H9 (cell line): ENCODE results near the gene GAREM1. TPM values are rescaled to one million over a fixed set of nuclear protein-coding genes. Genes with fewer than 3 reads are reported as not detected.

ENCODE experiments used
- DNase-seq: peaks from one replicate; pipeline ENCODE4 v3.0.0-alpha.2; 2017
- H2AFZ ChIP-seq: one replicate; pipeline ENCODE4 v1.6.1; 2013; ENCODE audit warnings: mild to moderate bottlenecking, low read length, control low read depth, moderate library complexity
- H2AK5ac ChIP-seq: 2 replicates; pipeline ENCODE4 v1.6.1; 2013; ENCODE audit warnings: low read length, control low read depth, mixed read lengths; ENCODE audit not compliant: insufficient read length
- H2BK120ac ChIP-seq: one replicate; pipeline ENCODE4 v1.6.1; 2013; ENCODE audit warnings: low read depth, mild to moderate bottlenecking, low read length, control low read depth, inconsistent platforms; ENCODE audit not compliant: poor library complexity, severe bottlenecking
- H2BK12ac ChIP-seq: 2 replicates; pipeline ENCODE4 v1.6.1; 2013; ENCODE audit warnings: low read length, control low read depth, mixed read lengths, low read depth; ENCODE audit not compliant: insufficient read length
- H2BK15ac ChIP-seq: 2 replicates; pipeline ENCODE4 v1.6.1; 2013; ENCODE audit warnings: low read depth, low read length, control low read depth
- H2BK20ac ChIP-seq: one replicate; pipeline ENCODE4 v1.6.1; 2013; ENCODE audit warnings: low read depth, mild to moderate bottlenecking, low read length, control low read depth, inconsistent platforms; ENCODE audit not compliant: poor library complexity, severe bottlenecking
- H2BK5ac ChIP-seq: 2 replicates; pipeline ENCODE4 v1.6.1; 2013; ENCODE audit warnings: low read length, control low read depth, mixed read lengths; ENCODE audit not compliant: insufficient read length
- H3K14ac ChIP-seq: 2 replicates; pipeline ENCODE4 v1.6.1; 2013; ENCODE audit warnings: low read length, control low read depth; ENCODE audit not compliant: insufficient read depth
- H3K18ac ChIP-seq: 2 replicates; pipeline ENCODE4 v1.6.1; 2013; ENCODE audit warnings: low read depth, mild to moderate bottlenecking, mixed read lengths, low read length, control low read depth; ENCODE audit not compliant: insufficient read length
- H3K23ac ChIP-seq: 2 replicates; pipeline ENCODE4 v1.6.1; 2013; ENCODE audit warnings: low read length, control low read depth, mixed read lengths, low read depth; ENCODE audit not compliant: insufficient read length
- H3K23me2 ChIP-seq: 2 replicates; pipeline ENCODE4 v1.6.1; 2013; ENCODE audit warnings: low read depth, mild to moderate bottlenecking, mixed read lengths, low read length, control low read depth; ENCODE audit not compliant: insufficient read length, poor library complexity, severe bottlenecking
- H3K27ac ChIP-seq: 2 replicates; pipeline ENCODE4 v1.5.1; 2013; ENCODE audit warnings: low read length, control low read depth, mixed read lengths, low read depth; ENCODE audit not compliant: insufficient read length
- H3K27me3 ChIP-seq: 2 replicates; pipeline ENCODE4 v1.6.1; 2013; ENCODE audit warnings: low read length, control low read depth, inconsistent platforms; ENCODE audit not compliant: insufficient read depth
- H3K4ac ChIP-seq: 2 replicates; pipeline ENCODE4 v1.6.1; 2013; ENCODE audit warnings: low read depth, mild to moderate bottlenecking, control low read depth, inconsistent platforms, low read length, moderate library complexity
- H3K4me1 ChIP-seq: 2 replicates; pipeline ENCODE4 v1.6.1; 2013; ENCODE audit warnings: low read length, control low read depth, inconsistent platforms; ENCODE audit not compliant: insufficient read depth
- H3K4me2 ChIP-seq: 2 replicates; pipeline ENCODE4 v1.6.1; 2013; ENCODE audit warnings: low read length, control low read depth, mixed read lengths; ENCODE audit not compliant: insufficient read length, insufficient read depth
- H3K56ac ChIP-seq: 2 replicates; pipeline ENCODE4 v1.6.1; 2013; ENCODE audit warnings: low read depth, mild to moderate bottlenecking, mixed read lengths, low read length, control low read depth; ENCODE audit not compliant: insufficient read length
- H3K79me1 ChIP-seq: 2 replicates; pipeline ENCODE4 v1.6.1; 2013; ENCODE audit warnings: low read depth, mild to moderate bottlenecking, moderate library complexity, low read length, control low read depth, inconsistent platforms; ENCODE audit not compliant: insufficient read depth, poor library complexity, severe bottlenecking
- H3K79me2 ChIP-seq: 2 replicates; pipeline ENCODE4 v1.6.1; 2013; ENCODE audit warnings: low read length, control low read depth, inconsistent platforms; ENCODE audit not compliant: insufficient read depth
- H3K9ac ChIP-seq: 2 replicates; pipeline ENCODE4 v1.6.1; 2013; ENCODE audit warnings: low read length, control low read depth, mixed read lengths; ENCODE audit not compliant: insufficient read length; ENCODE audit errors: extremely low read depth
- H3K9me3 ChIP-seq: one replicate; pipeline ENCODE4 v1.6.1; 2013; ENCODE audit warnings: low read depth, low read length, inconsistent platforms; ENCODE audit not compliant: control insufficient read depth
- H3T11ph ChIP-seq: one replicate; pipeline ENCODE4 v1.6.1; 2013; ENCODE audit warnings: mild to moderate bottlenecking, low read length, control low read depth, inconsistent platforms
- H4K20me1 ChIP-seq: one replicate; pipeline ENCODE4 v1.6.1; 2013; ENCODE audit not compliant: control insufficient read depth, insufficient read length, insufficient read depth
- H4K5ac ChIP-seq: 2 replicates; pipeline ENCODE4 v1.6.1; 2013; ENCODE audit warnings: low read depth, mild to moderate bottlenecking, mixed read lengths, low read length, control low read depth; ENCODE audit not compliant: insufficient read length
- H4K8ac ChIP-seq: replicated peaks from 2 replicates; pipeline ENCODE4 v1.6.1; 2013; ENCODE audit warnings: low read length, control low read depth, mixed read lengths, low read depth; ENCODE audit not compliant: insufficient read length
- H4K91ac ChIP-seq: 2 replicates; pipeline ENCODE4 v1.6.1; 2013; ENCODE audit warnings: low read depth, mild to moderate bottlenecking, moderate library complexity, mixed read lengths, low read length, control low read depth; ENCODE audit not compliant: insufficient read length
- H3K27ac Mint-ChIP-seq, 3 experiments: 2 replicates in 2 of 3; 3 replicates in 1 of 3; pipeline ENCODE4 v1.8.0; 2020 to 2021; ENCODE audit warnings: mixed read lengths in 3 of 3, mild to moderate bottlenecking in 1 of 3, moderate library complexity in 1 of 3
- H3K27me3 Mint-ChIP-seq: 2 replicates; pipeline ENCODE4 v1.8.0; 2021; ENCODE audit warnings: low read depth, mild to moderate bottlenecking, moderate library complexity, mixed read lengths
- H3K36me3 Mint-ChIP-seq, 3 experiments: 2 replicates in 2 of 3; 3 replicates in 1 of 3; pipeline ENCODE4 v1.8.0; 2020 to 2021; ENCODE audit warnings: low read depth in 3 of 3, mixed read lengths in 3 of 3; ENCODE audit not compliant: insufficient read depth in 1 of 3
- H3K4me1 Mint-ChIP-seq, 2 experiments: 2 replicates each; pipeline ENCODE4 v1.8.0; 2020; ENCODE audit warnings: mixed read lengths in 2 of 2
- H3K4me3 Mint-ChIP-seq, 2 experiments: 2 replicates in 1 of 2; 3 replicates in 1 of 2; pipeline ENCODE4 v1.8.0; 2020 to 2021; ENCODE audit warnings: mild to moderate bottlenecking in 2 of 2, mixed read lengths in 2 of 2, moderate library complexity in 1 of 2
- H3K9me3 Mint-ChIP-seq, 2 experiments: 2 replicates in 1 of 2; 3 replicates in 1 of 2; pipeline ENCODE4 v1.8.0; 2020; ENCODE audit warnings: mild to moderate bottlenecking in 2 of 2, mixed read lengths in 2 of 2, moderate library complexity in 1 of 2
- CTCF ChIP-seq: fragments of 200-600 bp; sonication (generic); conservative IDR thresholded peaks from 3 replicates; pipeline ENCODE4 v1.8.0; 2021; ENCODE audit warnings: antibody characterized with exemption, mild to moderate bottlenecking
- WGBS: extraction: QIAGEN DNeasy Blood & Tissue Kit; methylation state at CpG from one replicate; pipeline ENCODE4 v1.1.7; 2013; ENCODE audit warnings: missing lambda C conversion rate, low lambda C conversion rate, mixed read lengths; ENCODE audit not compliant: insufficient read length; ENCODE audit errors: extremely low coverage; 5-methylcytosine and 5-hydroxymethylcytosine counted together
- total RNA-seq: library from RNA; stranded (reverse); gene quantifications from 2 replicates; pipeline ENCODE4 v1.2.1, GENCODE V29; 2021

Gene GAREM1
- total RNA-seq, 1 experiment from 2014 or later = 4.4 TPM

- H4K20me1 ChIP-seq = no peaks in the 10 kb centered on the region
- H3K4ac ChIP-seq = no peak overlapping the region
- H3K4me1 Mint-ChIP-seq = no peaks in the 10 kb centered on the region
- no peak overlapping the region for H2AFZ ChIP-seq
- no peaks in the 10 kb centered on the region for H3K79me2 ChIP-seq
- H3T11ph ChIP-seq = no peak overlapping the region
- H3K56ac ChIP-seq = no peak overlapping the region
- H4K8ac ChIP-seq = no peak overlapping the region
- DNase-seq = no peak
- H2BK5ac ChIP-seq = no peak overlapping the region
- no peak overlapping the region for H4K5ac ChIP-seq
- H3K9ac ChIP-seq = no peak overlapping the region
- no peak overlapping the region for H2BK12ac ChIP-seq
- no peak overlapping the region for H2AK5ac ChIP-seq
- H2BK120ac ChIP-seq = no peak overlapping the region
- no peaks in the 10 kb centered on the region for H3K79me1 ChIP-seq
- H3K27me3 Mint-ChIP-seq = 0 out of 2 replicates have a peak, but pooled peaks cover 3% of the 10 kb centered on the region
- H3K27ac ChIP-seq = no peak overlapping the region
- no peak overlapping the region for H4K91ac ChIP-seq
- no peaks in the 10 kb centered on the region for H3K9me3 Mint-ChIP-seq
- H3K18ac ChIP-seq = no peak overlapping the region
- no peaks in the 10 kb centered on the region for H3K9me3 ChIP-seq
- no peaks in the 10 kb centered on the region for H3K27me3 ChIP-seq
- no peak overlapping the region for H2BK15ac ChIP-seq
- H3K14ac ChIP-seq = no peak overlapping the region
- no peak overlapping the region for H3K4me3 Mint-ChIP-seq
- no peaks in the 10 kb centered on the region for H3K23me2 ChIP-seq
- no peak overlapping the region for H3K27ac Mint-ChIP-seq
- no CpG with 5 or more reads among the region's 3 CpGs for WGBS
- TF ChIP-seq CTCF = no peak
- H2BK20ac ChIP-seq = no peak overlapping the region
- no peaks in the 10 kb centered on the region; a peak in 1 of 7 replicates for H3K36me3 Mint-ChIP-seq
- no peak overlapping the region for H3K4me2 ChIP-seq
- H3K4me1 ChIP-seq = no peaks in the 10 kb centered on the region
- H3K23ac ChIP-seq = no peak overlapping the region
Observed at GRCh38 chr18:32509111-32509510, 38.4 kb upstream of the GAREM1 start.
